Activated T-cell treated with anti-CD3 and anti-CD28 coated beads, Interleukin-2, amount 50 U/mL, for 1 hour (primary cell): ENCODE data around the gene STYXL1.
"Not testable (repeated sequence)": the region's sequence is repeated elsewhere in the genome, so short reads cannot be mapped to it uniquely, and the experiment has no call there.

ENCODE experiments used
- DNase-seq: peaks from one replicate; pipeline ENCODE4 v3.0.0-alpha.2; 2020

STYXL1 gene

GRCh38 chr7:76065016-76065612 lies 17.3 kb upstream of the STYXL1 start:
- DNase-seq = no peak

GRCh38 chr7:76064208-76064970 lies 16.6 kb upstream of the STYXL1 start:
- DNase-seq = no peak

GRCh38 chr7:76063525-76063924 lies 15.7 kb upstream of the STYXL1 start:
- no peak for DNase-seq

- DNase-seq = no peak
These were observed 15.3 kb upstream of the STYXL1 start for GRCh38 chr7:76063114-76063513.

GRCh38 chr7:76062254-76062653 lies 14.5 kb upstream of the STYXL1 start:
- DNase-seq = no peak

- no peak for DNase-seq
These were observed 13.0 kb upstream of the STYXL1 start for GRCh38 chr7:76060842-76061241.

GRCh38 chr7:76058745-76059144 lies 10.9 kb upstream of the STYXL1 start:
- DNase-seq = not testable (repeated sequence)

GRCh38 chr7:76057813-76058145 lies 10.0 kb upstream of the STYXL1 start:
- DNase-seq = no peak

GRCh38 chr7:76057103-76057812 lies 9.5 kb upstream of the STYXL1 start:
- no peak for DNase-seq

- no peak for DNase-seq
These were observed 8.4 kb upstream of the STYXL1 start for GRCh38 chr7:76056241-76056640.

GRCh38 chr7:76054123-76055120 lies 6.6 kb upstream of the STYXL1 start:
- DNase-seq = no peak

GRCh38 chr7:76053461-76053860 lies 5.7 kb upstream of the STYXL1 start:
- no peak for DNase-seq

- not testable (repeated sequence) for DNase-seq
These were observed 4.9 kb upstream of the STYXL1 start for GRCh38 chr7:76052681-76053080.

- DNase-seq = no peak
These were observed 4.0 kb upstream of the STYXL1 start for GRCh38 chr7:76051840-76052239.

GRCh38 chr7:76050545-76050944 lies 2.7 kb upstream of the STYXL1 start:
- DNase-seq = no peak

GRCh38 chr7:76049295-76049694 lies 1.5 kb upstream of the STYXL1 start:
- no peak for DNase-seq

GRCh38 chr7:76048668-76048988 lies 828 bp upstream of the STYXL1 start:
- peak; percentile 29 for DNase-seq

- DNase-seq = no peak
These were observed 442 bp downstream of the STYXL1 start for GRCh38 chr7:76047305-76047810.

GRCh38 chr7:76044375-76044865 lies 3.4 kb downstream of the STYXL1 start:
- DNase-seq = no peak

GRCh38 chr7:76040126-76040525 lies 7.7 kb downstream of the STYXL1 start:
- no peak for DNase-seq

- DNase-seq = no peak
These were observed 10.5 kb downstream of the STYXL1 start for GRCh38 chr7:76037310-76037709.

- DNase-seq = no peak
These were observed 15.8 kb downstream of the STYXL1 start for GRCh38 chr7:76031964-76032363.

- not testable (repeated sequence) for DNase-seq
These were observed 18.1 kb downstream of the STYXL1 start for GRCh38 chr7:76029682-76030081.
